GM06990 (cell line): ENCODE measurements around the gene ARHGEF37.
"Not testable (repeated sequence)": the region's sequence is repeated elsewhere in the genome, so short reads cannot be mapped to it uniquely, and the experiment has no call there.

ENCODE experiments used
- DNase-seq: peaks from one replicate; pipeline ENCODE4 v3.0.0-alpha.2; 2011; ENCODE audit not compliant: insufficient read length; ENCODE audit errors: extremely low read depth
- H3K27me3 ChIP-seq: replicated peaks from 2 replicates; pipeline ENCODE4 v1.6.0; 2011; ENCODE audit warnings: low read length; ENCODE audit not compliant: control insufficient read depth, insufficient read depth
- H3K36me3 ChIP-seq: 2 replicates; pipeline ENCODE4 v1.5.1; 2011; ENCODE audit warnings: low read length; ENCODE audit not compliant: control insufficient read depth, insufficient read depth
- H3K4me3 ChIP-seq: replicated peaks from 2 replicates; pipeline ENCODE4 v1.5.1; 2011; ENCODE audit warnings: low read depth, mild to moderate bottlenecking, control low read depth, low read length
- TF ChIP-seq, protein P1 (sequence below): IDR thresholded peaks from 2 replicates; pipeline ENCODE4 v1.5.1; 2011; ENCODE audit warnings: low read length, control low read depth, mild to moderate bottlenecking, inconsistent platforms; ENCODE audit not compliant: insufficient read depth, poor library complexity, severe bottlenecking

ARHGEF37 gene

GRCh38 chr5:149643781-149644180 is 62.5 kb downstream of the ARHGEF37 start:
- no peak for DNase-seq
- TF ChIP-seq, protein P1, sequence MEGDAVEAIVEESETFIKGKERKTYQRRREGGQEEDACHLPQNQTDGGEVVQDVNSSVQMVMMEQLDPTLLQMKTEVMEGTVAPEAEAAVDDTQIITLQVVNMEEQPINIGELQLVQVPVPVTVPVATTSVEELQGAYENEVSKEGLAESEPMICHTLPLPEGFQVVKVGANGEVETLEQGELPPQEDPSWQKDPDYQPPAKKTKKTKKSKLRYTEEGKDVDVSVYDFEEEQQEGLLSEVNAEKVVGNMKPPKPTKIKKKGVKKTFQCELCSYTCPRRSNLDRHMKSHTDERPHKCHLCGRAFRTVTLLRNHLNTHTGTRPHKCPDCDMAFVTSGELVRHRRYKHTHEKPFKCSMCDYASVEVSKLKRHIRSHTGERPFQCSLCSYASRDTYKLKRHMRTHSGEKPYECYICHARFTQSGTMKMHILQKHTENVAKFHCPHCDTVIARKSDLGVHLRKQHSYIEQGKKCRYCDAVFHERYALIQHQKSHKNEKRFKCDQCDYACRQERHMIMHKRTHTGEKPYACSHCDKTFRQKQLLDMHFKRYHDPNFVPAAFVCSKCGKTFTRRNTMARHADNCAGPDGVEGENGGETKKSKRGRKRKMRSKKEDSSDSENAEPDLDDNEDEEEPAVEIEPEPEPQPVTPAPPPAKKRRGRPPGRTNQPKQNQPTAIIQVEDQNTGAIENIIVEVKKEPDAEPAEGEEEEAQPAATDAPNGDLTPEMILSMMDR, result no peak
- Histone ChIP-seq H3K36me3 (no peaks in the 10 kb centered on the region), H3K4me3 (no peak overlapping the region), H3K27me3 (no peaks in the 10 kb centered on the region)

DNA sequence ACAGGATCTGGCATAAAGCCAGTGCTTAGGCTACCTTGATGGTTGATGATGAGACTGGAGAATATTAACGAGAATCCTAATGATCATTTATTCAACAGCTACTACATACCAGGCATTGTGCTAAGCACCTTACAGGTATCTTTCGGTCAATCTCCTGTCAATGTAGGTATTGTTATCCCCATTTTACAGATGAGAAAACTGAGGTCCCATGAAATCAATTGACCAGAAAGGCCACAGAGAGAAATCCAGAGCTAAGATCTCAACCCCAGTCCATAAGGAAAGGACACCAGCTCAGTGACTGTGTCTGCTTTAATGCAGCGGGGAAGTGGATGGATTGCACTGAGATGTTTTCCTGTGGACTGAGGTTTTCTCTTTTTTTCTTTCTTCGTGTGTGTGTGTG is 63.3 kb downstream of the ARHGEF37 start:
- DNase-seq, result no peak
- H3K4me3 ChIP-seq, result no peak overlapping the region
- no peaks in the 10 kb centered on the region for H3K27me3 ChIP-seq
- H3K36me3 ChIP-seq, result no peaks in the 10 kb centered on the region
- TF ChIP-seq, protein P1, result no peak

GRCh38 chr5:149645236-149645635 is 63.9 kb downstream of the ARHGEF37 start:
- Histone ChIP-seq H3K4me3 (no peak overlapping the region), H3K36me3 (no peaks in the 10 kb centered on the region), H3K27me3 (no peaks in the 10 kb centered on the region)
- DNase-seq, result no peak
- TF ChIP-seq, protein P1, result peak; percentile 11

DNA sequence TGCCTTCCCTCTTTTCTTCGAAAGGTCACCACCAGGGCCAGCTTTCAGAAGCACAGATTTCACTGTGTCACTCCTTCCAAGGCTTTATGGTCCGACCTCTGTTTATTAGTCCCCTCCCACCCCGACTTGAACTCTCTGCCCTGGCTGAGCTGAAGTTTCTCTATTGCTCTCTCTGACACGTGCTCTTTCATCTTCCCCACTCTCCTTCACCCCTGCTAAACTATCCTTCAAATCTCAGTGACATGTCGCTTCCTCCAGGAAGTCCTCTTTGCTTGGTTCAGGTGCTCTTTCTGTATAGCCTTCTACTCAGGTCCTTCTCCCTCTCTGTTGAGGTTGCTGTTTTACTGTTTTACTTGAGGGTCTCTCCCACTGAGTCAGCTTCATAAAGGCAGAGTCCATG is 64.4 kb downstream of the ARHGEF37 start:
- Histone ChIP-seq H3K4me3 (no peak overlapping the region), H3K27me3 (no peaks in the 10 kb centered on the region), H3K36me3 (no peaks in the 10 kb centered on the region)
- TF ChIP-seq, protein P1, result no peak
- DNase-seq, result no peak

DNA sequence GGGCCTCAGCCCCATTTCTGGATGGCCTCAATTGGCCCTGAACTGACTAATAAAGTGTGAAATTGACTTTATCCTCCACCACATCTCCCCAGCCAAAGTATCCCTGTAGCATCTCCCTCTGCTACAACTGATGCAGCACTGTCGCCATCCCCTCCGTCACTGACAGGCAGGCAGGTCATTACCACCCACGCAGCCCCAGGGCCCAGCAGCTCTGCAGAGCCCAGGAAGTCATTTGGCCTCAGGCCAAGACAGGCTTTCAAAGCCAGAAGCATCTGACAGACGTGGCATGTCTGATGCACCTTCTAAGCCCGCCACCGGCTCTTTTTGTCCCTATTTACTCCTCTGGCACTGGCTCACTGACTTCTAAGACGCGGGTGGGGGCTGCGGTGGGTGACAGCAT is 65.3 kb downstream of the ARHGEF37 start:
- no peaks in the 10 kb centered on the region for H3K27me3 ChIP-seq
- H3K36me3 ChIP-seq, result no peaks in the 10 kb centered on the region
- TF ChIP-seq, protein P1, result no peak
- no peak for DNase-seq
- H3K4me3 ChIP-seq, result no peak overlapping the region

GRCh38 chr5:149647334-149647733 is 66.0 kb downstream of the ARHGEF37 start:
- H3K36me3 ChIP-seq, result no peaks in the 10 kb centered on the region
- H3K4me3 ChIP-seq, result no peak overlapping the region
- DNase-seq, result no peak
- H3K27me3 ChIP-seq, result no peaks in the 10 kb centered on the region
- TF ChIP-seq, protein P1, result no peak

GRCh38 chr5:149648464-149649393 is 67.4 kb downstream of the ARHGEF37 start:
- not testable (repeated sequence) for H3K4me3 ChIP-seq, H3K36me3 ChIP-seq, DNase-seq, H3K27me3 ChIP-seq

- H3K36me3 ChIP-seq, result not testable (repeated sequence)
Measured at GRCh38 chr5:149649730-149650129, 68.4 kb downstream of the ARHGEF37 start.

More at GRCh38 chr5:149649730-149650129, 68.4 kb downstream of the ARHGEF37 start:
- not testable (repeated sequence) for DNase-seq, H3K4me3 ChIP-seq, H3K27me3 ChIP-seq
